ENCODE measurements around the gene GAK.
"Not testable (repeated sequence)": the region's sequence is repeated elsewhere in the genome, so short reads cannot be mapped to it uniquely, and the experiment has no call there.

The GAK gene

GRCh38 chr4:954211-955020 lies 22.3 kb upstream of the GAK start:
- FAIRE-seq, result no peak
- no peak for DNase-seq (ENCODE audit: extremely low spot score, insufficient read length, low read depth)

GRCh38 chr4:953574-953915 lies 21.4 kb upstream of the GAK start:
- DNase-seq (ENCODE audit: extremely low spot score, insufficient read length, low read depth) (no peak), FAIRE-seq (no peak)

GRCh38 chr4:952881-953573 lies 20.9 kb upstream of the GAK start:
- no peak for FAIRE-seq
- DNase-seq (ENCODE audit: extremely low spot score, insufficient read length, low read depth), result no peak

- no peak for FAIRE-seq
- DNase-seq (ENCODE audit: extremely low spot score, insufficient read length, low read depth), result no peak
Observed at GRCh38 chr4:951594-952468, 19.7 kb upstream of the GAK start.

GRCh38 chr4:951186-951585 lies 19.1 kb upstream of the GAK start:
- FAIRE-seq, result no peak
- DNase-seq (ENCODE audit: extremely low spot score, insufficient read length, low read depth), result no peak

GRCh38 chr4:950136-951020 lies 18.3 kb upstream of the GAK start:
- DNase-seq (ENCODE audit: extremely low spot score, insufficient read length, low read depth), result no peak
- FAIRE-seq, result no peak

- DNase-seq (ENCODE audit: extremely low spot score, insufficient read length, low read depth) (no peak), FAIRE-seq (no peak)
Observed at GRCh38 chr4:949656-950055, 17.5 kb upstream of the GAK start.

- no peak for FAIRE-seq
- no peak for DNase-seq (ENCODE audit: extremely low spot score, insufficient read length, low read depth)
Observed at GRCh38 chr4:948936-949300, 16.8 kb upstream of the GAK start.

- DNase-seq (ENCODE audit: extremely low spot score, insufficient read length, low read depth) (no peak), FAIRE-seq (no peak)
Observed at GRCh38 chr4:948101-948935, 16.2 kb upstream of the GAK start.

- DNase-seq (ENCODE audit: extremely low spot score, insufficient read length, low read depth) (no peak), FAIRE-seq (no peak)
Observed at GRCh38 chr4:947491-947971, 15.4 kb upstream of the GAK start.

GRCh38 chr4:946517-947471 lies 14.7 kb upstream of the GAK start:
- DNase-seq (ENCODE audit: extremely low spot score, insufficient read length, low read depth) (no peak), FAIRE-seq (no peak)

GRCh38 chr4:946103-946450 lies 14.0 kb upstream of the GAK start:
- FAIRE-seq (no peak), DNase-seq (ENCODE audit: extremely low spot score, insufficient read length, low read depth) (no peak)

GRCh38 chr4:945274-946102 lies 13.4 kb upstream of the GAK start:
- no peak for FAIRE-seq
- DNase-seq (ENCODE audit: extremely low spot score, insufficient read length, low read depth), result no peak

GRCh38 chr4:939508-939907 lies 7.4 kb upstream of the GAK start:
- not testable (repeated sequence) for DNase-seq (ENCODE audit: extremely low spot score, insufficient read length, low read depth); FAIRE-seq

- no peak for FAIRE-seq
- no peak for DNase-seq (ENCODE audit: extremely low spot score, insufficient read length, low read depth)
Observed at GRCh38 chr4:932713-933070, 576 bp upstream of the GAK start.

GRCh38 chr4:931194-931959 lies 739 bp downstream of the GAK start:
- DNase-seq (ENCODE audit: extremely low spot score, insufficient read length, low read depth) (no peak), FAIRE-seq (peak; percentile 58)

- DNase-seq (ENCODE audit: extremely low spot score, insufficient read length, low read depth) (no peak), FAIRE-seq (no peak)
Observed at GRCh38 chr4:930827-931193, 1.3 kb downstream of the GAK start.
